ENCODE data around the gene ELAVL1.

DNA sequence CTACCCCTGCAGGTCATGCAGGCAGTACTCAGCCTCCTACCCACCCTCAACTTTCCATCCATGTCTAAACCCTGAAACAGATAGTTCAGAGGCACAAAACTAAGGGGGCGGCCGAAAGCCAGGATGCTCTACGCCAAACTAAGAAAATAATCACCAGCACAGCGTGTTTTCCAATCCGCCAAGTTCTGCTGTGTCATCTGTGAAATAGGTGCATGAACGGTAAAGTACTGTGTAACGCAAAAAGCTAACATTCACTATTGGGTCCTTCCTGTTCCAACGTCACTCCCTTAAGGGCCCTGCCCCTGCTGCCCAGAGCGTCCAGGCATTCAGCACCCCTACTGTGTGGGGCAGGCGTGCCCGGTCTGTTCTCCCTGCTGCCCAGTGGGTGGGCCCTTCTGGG, 49.7 kb downstream of the ELAVL1 start:
- TF ChIP-seq CTCF (conservative IDR thresholded peaks at IDR 0.05; ENCODE audit: low read length) (no peak), EZH2phosphoT487 (IDR thresholded peaks at IDR 0.05; ENCODE audit: borderline replicate concordance, low read depth, low read length) (no peak)
